Measurements from ENCODE around the gene EN2.

Gene EN2

GRCh38 chr7:155431231-155431630, 26.7 kb upstream of the EN2 start:
- DNase-seq (ENCODE audit: low read depth, low spot score), result no peak
- no peak for TF ChIP-seq CTCF (IDR thresholded peaks at IDR 0.05; ENCODE audit: low read depth, low read length)
- in situ Hi-C loops (cut with HindIII; ENCODE audit: low sequenced_read_pairs), result no loop called here
- H3K4me3 ChIP-seq (ENCODE audit: low read depth, low read length), result no peak overlapping the region

DNA sequence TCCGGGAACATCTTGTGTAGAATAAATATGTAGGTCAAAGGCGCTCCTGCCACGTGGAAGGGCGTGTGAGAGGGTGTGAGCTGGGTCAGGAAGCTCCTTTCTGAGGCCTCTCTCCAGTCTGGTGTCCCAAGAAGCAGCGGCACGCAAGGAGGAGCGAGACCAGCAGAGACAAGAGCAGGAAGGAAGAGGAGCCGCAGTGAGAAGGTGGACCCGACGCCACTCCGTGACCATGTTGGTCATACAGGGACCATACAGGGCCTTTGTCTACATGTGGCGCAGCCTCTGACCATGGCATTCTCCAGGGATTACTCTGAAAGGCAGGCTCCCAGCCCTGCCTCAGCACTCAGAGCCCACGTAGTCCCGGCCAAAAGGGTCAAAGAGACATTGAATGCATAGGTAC, 26.2 kb upstream of the EN2 start:
- in situ Hi-C loops (cut with HindIII; ENCODE audit: low sequenced_read_pairs), result no loop called here
- TF ChIP-seq CTCF (IDR thresholded peaks at IDR 0.05; ENCODE audit: low read depth, low read length), result no peak

GRCh38 chr7:155435110-155435509, 22.8 kb upstream of the EN2 start:
- in situ Hi-C loops (cut with HindIII; ENCODE audit: low sequenced_read_pairs), result no loop called here
- TF ChIP-seq CTCF (IDR thresholded peaks at IDR 0.05; ENCODE audit: low read depth, low read length), result no peak
- DNase-seq (ENCODE audit: low read depth, low spot score), result no peak

More for the DNA sequence above, 26.2 kb upstream of the EN2 start:
- no peak for DNase-seq (ENCODE audit: low read depth, low spot score)
- H3K4me3 ChIP-seq (ENCODE audit: low read depth, low read length), result no peak overlapping the region

DNA sequence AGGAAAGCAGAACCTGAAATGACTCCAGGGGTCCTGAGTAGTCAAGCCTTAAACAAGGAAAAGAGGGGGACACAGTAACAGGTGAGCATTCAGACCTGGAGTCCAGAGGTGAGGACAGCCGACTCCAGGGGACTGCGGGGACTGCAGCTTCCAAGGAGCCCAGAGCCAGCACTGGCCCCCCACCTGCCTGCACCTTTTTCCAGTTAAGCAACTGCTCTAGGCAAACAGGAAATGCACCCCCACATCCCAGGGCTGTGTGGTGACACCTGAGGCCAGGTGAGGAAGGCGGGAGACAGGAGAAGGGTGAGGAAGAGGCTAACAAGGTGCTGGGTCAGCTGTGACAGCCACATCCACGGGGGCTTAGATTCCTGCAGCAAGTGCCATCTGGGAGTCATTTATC, 20.1 kb upstream of the EN2 start:
- no peak overlapping the region for H3K4me3 ChIP-seq (ENCODE audit: low read depth, low read length)
- no peak for DNase-seq (ENCODE audit: low read depth, low spot score)
- in situ Hi-C loops (cut with HindIII; ENCODE audit: low sequenced_read_pairs), result no loop called here
- TF ChIP-seq CTCF (IDR thresholded peaks at IDR 0.05; ENCODE audit: low read depth, low read length), result no peak

More at GRCh38 chr7:155435110-155435509, 22.8 kb upstream of the EN2 start:
- H3K4me3 ChIP-seq (ENCODE audit: low read depth, low read length), result no peak overlapping the region

DNA sequence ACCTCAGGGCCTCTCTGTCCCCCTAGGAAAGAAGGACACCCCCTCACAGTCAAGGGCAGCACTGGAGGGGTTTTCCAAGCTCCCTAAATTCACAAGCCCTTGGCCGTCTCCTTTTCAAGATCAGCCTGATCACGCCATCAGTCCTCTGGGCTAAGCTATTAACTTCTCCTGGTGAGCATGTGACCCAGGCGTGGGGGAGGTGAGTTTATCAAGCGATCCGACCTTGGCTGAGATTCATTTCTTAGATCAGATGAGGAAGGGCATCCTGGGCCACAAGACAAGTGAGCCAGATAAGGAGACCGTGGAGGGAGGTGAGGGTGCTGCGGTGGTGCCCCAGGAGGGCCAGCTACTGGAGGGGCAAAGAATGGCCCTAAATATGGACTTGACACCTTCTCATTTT, 19.2 kb upstream of the EN2 start:
- in situ Hi-C loops (cut with HindIII; ENCODE audit: low sequenced_read_pairs), result no loop called here
- no peak overlapping the region for H3K4me3 ChIP-seq (ENCODE audit: low read depth, low read length)
- no peak for DNase-seq (ENCODE audit: low read depth, low spot score)
- no peak for TF ChIP-seq CTCF (IDR thresholded peaks at IDR 0.05; ENCODE audit: low read depth, low read length)

DNA sequence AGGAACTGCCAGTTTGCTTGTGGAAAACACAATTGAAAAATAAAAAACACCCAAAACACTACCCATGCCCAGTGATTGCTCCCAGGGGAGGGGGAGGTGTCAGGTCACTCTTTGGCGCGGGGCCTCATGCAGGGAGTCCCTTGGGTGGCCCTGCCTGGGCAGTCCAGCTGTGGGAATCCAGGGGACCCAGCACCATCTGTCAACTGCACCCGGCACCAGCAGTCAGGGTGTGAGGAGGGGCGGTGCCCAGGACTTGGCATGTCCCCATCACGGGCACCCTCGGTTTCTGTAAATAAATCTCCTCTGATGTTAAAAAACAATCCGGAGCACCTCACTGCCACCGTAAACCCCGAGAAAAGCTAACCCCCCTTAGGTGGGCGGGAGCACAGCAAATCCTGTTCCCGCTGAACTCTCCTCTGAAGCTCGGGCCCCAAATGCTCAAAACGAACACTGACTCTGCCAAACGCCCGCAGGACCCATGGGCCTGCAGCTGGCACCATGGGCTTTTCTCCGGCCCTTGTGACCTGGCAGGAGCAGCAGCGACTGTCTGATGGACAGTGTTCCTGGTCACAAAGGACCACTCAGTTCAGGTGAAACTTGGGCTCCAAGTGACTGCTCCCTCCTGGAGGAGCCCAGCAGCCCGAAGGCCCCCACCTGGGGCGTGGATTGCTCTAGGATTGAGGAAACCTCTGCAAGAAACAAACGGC, 18.5 kb upstream of the EN2 start:
- TF ChIP-seq CTCF (IDR thresholded peaks at IDR 0.05; ENCODE audit: low read depth, low read length), result no peak
- in situ Hi-C loops (cut with HindIII; ENCODE audit: low sequenced_read_pairs), result no loop called here
- H3K4me3 ChIP-seq (ENCODE audit: low read depth, low read length), result no peak overlapping the region
- no peak for DNase-seq (ENCODE audit: low read depth, low spot score)
